Parathyroid adenoma (tissue), 2 donors: ENCODE data around the gene WNK2.

Experiments
- H2AFZ ChIP-seq: fragments of 300-600 bp; sonication (generic); one replicate; pipeline ENCODE4 v1.7.0; 2017; ENCODE audit warnings: antibody characterized with exemption, mild to moderate bottlenecking
- H3K27ac ChIP-seq: fragments of 300-600 bp; sonication (generic); one replicate; pipeline ENCODE4 v1.7.0; 2017
- H3K27me3 ChIP-seq: fragments of 300-600 bp; sonication (generic); one replicate; pipeline ENCODE4 v1.7.0; 2017; ENCODE audit warnings: low read length; ENCODE audit not compliant: control insufficient read depth, insufficient read depth
- H3K36me3 ChIP-seq: fragments of 300-600 bp; sonication (generic); one replicate; pipeline ENCODE4 v1.7.0; 2017; ENCODE audit warnings: low read length; ENCODE audit not compliant: control insufficient read depth, insufficient read depth
- H3K4me1 ChIP-seq: fragments of 300-600 bp; sonication (generic); one replicate; pipeline ENCODE4 v1.7.0; 2017; ENCODE audit warnings: control low read depth
- H3K4me2 ChIP-seq: fragments of 300-600 bp; sonication (generic); one replicate; pipeline ENCODE4 v1.7.0; 2017; ENCODE audit warnings: low read length
- H3K4me3 ChIP-seq: fragments of 300-600 bp; sonication (generic); one replicate; pipeline ENCODE4 v1.7.0; 2017; ENCODE audit warnings: low read depth, low read length
- H3K79me2 ChIP-seq: fragments of 300-600 bp; sonication (generic); one replicate; pipeline ENCODE4 v1.7.0; 2017; ENCODE audit warnings: control low read depth
- H3K9ac ChIP-seq: fragments of 300-600 bp; sonication (generic); one replicate; pipeline ENCODE4 v1.7.0; 2017; ENCODE audit warnings: mild to moderate bottlenecking
- H3K9me3 ChIP-seq: fragments of 300-600 bp; sonication (generic); one replicate; pipeline ENCODE4 v1.7.0; 2017; ENCODE audit warnings: low read length; ENCODE audit not compliant: control insufficient read depth
- TF ChIP-seq, protein P1 (sequence below): fragments of 300-600 bp; sonication (generic); IDR thresholded peaks from one replicate; pipeline ENCODE4 v1.7.0; 2017; ENCODE audit warnings: antibody characterized with exemption, mild to moderate bottlenecking
- donor health status: primary hyperparathyroidism.

The WNK2 gene

DNA sequence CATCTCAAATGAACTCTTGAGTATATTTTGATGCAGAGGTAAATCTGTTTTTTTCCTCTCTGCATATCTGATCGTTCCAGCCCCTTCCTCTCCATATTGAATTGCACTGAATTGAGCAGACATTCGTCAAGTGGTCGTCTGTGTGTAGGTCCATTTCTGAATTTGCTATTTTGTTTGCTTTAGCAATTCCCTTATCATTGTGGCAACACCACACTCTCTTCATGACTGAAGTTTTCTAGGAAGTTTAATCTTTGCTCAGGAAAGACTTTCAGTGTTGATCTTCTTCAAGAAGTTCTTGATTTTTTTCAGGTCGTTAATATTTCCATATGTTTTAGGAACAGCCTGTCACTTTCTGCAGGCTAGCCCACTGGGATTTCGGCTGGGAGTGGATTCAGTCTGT is 132.0 kb downstream of the WNK2 start:
- no peaks in the 10 kb centered on the region for H3K79me2 ChIP-seq
- no peak overlapping the region for H3K4me2 ChIP-seq
- TF ChIP-seq, protein P1, sequence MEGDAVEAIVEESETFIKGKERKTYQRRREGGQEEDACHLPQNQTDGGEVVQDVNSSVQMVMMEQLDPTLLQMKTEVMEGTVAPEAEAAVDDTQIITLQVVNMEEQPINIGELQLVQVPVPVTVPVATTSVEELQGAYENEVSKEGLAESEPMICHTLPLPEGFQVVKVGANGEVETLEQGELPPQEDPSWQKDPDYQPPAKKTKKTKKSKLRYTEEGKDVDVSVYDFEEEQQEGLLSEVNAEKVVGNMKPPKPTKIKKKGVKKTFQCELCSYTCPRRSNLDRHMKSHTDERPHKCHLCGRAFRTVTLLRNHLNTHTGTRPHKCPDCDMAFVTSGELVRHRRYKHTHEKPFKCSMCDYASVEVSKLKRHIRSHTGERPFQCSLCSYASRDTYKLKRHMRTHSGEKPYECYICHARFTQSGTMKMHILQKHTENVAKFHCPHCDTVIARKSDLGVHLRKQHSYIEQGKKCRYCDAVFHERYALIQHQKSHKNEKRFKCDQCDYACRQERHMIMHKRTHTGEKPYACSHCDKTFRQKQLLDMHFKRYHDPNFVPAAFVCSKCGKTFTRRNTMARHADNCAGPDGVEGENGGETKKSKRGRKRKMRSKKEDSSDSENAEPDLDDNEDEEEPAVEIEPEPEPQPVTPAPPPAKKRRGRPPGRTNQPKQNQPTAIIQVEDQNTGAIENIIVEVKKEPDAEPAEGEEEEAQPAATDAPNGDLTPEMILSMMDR = no peak
- no peaks in the 10 kb centered on the region for H3K4me1 ChIP-seq
- H3K27me3 ChIP-seq = no peaks in the 10 kb centered on the region
- H3K36me3 ChIP-seq = no peaks in the 10 kb centered on the region
- no peak overlapping the region for H3K4me3 ChIP-seq
- H2AFZ ChIP-seq = no peak overlapping the region
- H3K9ac ChIP-seq = no peak overlapping the region
- H3K27ac ChIP-seq = no peak overlapping the region
- H3K9me3 ChIP-seq = no peaks in the 10 kb centered on the region

DNA sequence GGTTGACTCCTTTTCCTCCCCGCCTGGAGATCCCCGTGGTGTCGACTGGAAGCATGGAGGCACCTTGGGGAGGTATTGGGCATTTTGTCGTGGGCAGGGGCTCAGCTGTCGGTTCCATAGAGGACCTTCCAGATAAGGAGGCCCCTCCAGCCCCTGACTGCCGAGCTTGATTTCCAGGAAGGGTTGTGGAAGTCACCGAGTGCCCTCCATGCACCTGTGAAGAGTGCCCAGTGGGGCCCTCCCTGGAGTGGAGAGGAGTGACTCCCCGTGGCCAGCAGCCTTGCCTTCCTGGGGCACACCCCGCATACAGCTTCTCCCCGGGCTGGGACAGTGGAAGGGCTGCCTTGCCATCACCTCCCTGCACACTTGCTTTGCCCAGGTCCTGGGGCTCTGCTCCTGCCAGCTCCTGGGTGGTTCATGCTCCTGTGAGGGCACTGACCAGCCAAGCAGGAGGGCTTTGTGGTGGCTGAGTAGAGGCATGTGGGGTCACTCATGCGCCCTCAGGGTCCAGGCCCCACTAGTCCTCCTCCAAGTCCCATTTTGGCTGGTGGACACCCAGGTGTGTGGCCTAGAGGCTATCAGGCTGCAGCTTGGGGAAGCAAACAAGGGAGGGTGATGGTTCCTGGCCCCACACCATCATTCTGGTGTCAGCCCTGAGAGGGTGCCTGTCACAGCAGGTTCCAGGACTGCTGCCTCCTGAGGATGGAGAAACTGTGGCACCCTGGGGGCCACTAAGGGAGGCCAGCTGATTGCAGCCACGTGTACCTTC is 133.0 kb downstream of the WNK2 start:
- H3K79me2 ChIP-seq = no peaks in the 10 kb centered on the region
- H3K4me2 ChIP-seq = no peak overlapping the region
- H3K36me3 ChIP-seq = no peaks in the 10 kb centered on the region
- H3K4me1 ChIP-seq = no peaks in the 10 kb centered on the region
- no peaks in the 10 kb centered on the region for H3K27me3 ChIP-seq
- H3K9ac ChIP-seq = no peak overlapping the region
- TF ChIP-seq, protein P1 = no peak
- H3K9me3 ChIP-seq = no peaks in the 10 kb centered on the region
- no peak overlapping the region for H2AFZ ChIP-seq
- no peak overlapping the region for H3K27ac ChIP-seq
- no peak overlapping the region for H3K4me3 ChIP-seq

DNA sequence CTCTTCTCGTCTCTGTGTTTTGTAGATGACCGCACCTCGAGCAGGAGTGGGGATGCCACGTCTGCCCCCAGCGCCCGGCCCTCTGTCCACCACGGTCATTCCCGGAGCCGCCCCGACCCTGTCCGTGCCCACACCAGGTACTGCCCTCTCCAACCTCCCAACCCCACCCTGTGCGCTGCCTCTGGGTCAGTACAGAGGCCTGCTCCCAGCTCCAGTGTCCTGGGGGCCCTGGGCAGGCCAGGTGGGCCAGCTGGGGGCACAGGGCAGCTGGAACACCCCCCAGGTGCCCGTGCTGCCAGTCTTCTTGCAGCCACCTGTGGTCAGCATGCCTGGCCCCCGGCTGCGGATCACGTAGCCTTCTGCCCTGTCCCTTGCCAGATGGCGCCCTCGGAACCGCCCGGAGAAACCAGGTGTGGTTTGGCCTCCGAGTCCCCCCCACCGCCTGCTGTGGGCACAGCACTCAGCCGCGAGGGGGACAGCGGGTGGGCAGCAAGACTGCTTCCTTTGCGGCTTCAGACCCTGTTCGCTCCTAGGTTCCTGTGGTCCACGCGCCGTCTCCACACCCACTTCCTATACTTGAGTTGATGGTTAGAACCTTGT is 133.7 kb downstream of the WNK2 start:
- H2AFZ ChIP-seq = no peak overlapping the region
- no peaks in the 10 kb centered on the region for H3K4me1 ChIP-seq
- no peak overlapping the region for H3K4me2 ChIP-seq
- no peaks in the 10 kb centered on the region for H3K9me3 ChIP-seq
- H3K36me3 ChIP-seq = no peaks in the 10 kb centered on the region
- no peaks in the 10 kb centered on the region for H3K27me3 ChIP-seq
- TF ChIP-seq, protein P1 = no peak
- no peak overlapping the region for H3K4me3 ChIP-seq
- H3K79me2 ChIP-seq = no peaks in the 10 kb centered on the region
- H3K27ac ChIP-seq = no peak overlapping the region
- no peak overlapping the region for H3K9ac ChIP-seq

DNA sequence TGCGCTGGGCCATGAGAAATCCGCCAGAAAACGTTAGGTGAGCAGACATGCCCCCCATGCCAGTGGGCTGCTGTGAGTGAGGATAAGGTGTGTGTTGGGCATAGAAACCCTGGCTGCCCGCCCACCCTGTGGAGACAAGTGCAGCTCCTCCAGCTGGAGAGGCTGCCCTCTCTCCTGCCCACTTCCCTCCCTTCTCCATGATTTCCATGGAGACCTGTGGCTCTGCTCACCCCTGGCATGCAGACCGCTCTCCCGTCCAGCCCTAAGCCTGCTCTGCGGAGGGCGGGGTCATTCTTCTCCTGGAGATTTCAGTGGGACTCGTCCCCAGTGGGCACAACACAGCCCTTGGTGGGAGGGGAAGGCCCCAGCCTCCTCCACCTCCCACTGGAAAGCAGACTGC is 134.5 kb downstream of the WNK2 start:
- Histone ChIP-seq H3K4me1 (no peaks in the 10 kb centered on the region), H3K79me2 (no peaks in the 10 kb centered on the region), H3K9me3 (no peaks in the 10 kb centered on the region), H3K27me3 (no peaks in the 10 kb centered on the region), H2AFZ (no peak overlapping the region), H3K4me2 (no peak overlapping the region), H3K4me3 (no peak overlapping the region), H3K36me3 (no peaks in the 10 kb centered on the region), H3K27ac (no peak overlapping the region), H3K9ac (no peak overlapping the region)
- TF ChIP-seq, protein P1 = no peak
